Measurements from ENCODE around the gene SYNDIG1.

- TF ChIP-seq POLR2A (IDR thresholded peaks at IDR 0.05) (no peak), CTCF (IDR thresholded peaks at IDR 0.05) (no peak)
These were observed 8.7 kb upstream of the SYNDIG1 start for GRCh38 chr20:24460712-24461111.

Measured in uterus (tissue), 2 donors.